Amniotic stem cell (primary cell): ENCODE data around the gene EMILIN3.

Source experiments
- DNase-seq: peaks from one replicate; lab custom pipeline; 2025; lab: John Stamatoyannopoulos, UW

Gene EMILIN3

DNA sequence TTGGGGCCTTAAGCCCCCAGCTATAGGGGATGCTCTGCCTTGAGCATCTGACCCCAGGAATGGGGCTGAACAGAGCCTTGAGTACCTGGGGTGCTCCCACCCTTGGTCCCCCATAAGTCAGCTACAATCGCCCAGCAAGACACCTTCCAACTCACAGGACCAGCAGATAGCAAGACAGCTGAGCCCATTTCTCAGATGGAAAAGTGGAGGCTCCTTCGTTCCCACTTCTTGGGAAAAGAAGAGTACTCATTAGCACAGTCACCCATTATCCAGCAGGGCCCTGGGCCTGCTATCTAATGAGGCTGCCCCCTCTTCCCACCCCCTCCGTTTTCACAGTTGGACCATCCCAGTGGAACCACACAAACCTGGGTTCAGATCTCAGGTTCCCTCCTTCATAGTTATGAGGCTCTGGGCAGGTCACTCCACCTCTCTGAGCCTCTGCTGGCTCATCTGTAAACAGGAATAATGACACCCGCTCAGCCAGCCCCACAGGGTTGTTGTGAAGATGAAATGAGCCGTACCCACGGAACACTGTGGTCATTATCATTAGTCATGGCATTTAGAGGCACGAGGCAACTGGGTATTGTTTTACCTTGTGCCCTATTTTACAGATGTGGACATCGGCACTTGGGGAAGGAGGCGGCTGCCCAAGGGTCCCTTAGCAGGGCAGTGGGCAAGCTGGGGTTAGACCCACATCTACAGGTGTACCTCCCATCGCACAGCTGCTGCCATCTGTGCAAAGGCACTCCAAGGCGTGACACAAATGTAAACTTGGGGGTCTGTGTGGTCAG lies 21.5 kb downstream of the EMILIN3 start:
- DNase-seq: no peak

GRCh38 chr20:41344477-41344876 lies 22.1 kb downstream of the EMILIN3 start:
- no peak for DNase-seq

DNA sequence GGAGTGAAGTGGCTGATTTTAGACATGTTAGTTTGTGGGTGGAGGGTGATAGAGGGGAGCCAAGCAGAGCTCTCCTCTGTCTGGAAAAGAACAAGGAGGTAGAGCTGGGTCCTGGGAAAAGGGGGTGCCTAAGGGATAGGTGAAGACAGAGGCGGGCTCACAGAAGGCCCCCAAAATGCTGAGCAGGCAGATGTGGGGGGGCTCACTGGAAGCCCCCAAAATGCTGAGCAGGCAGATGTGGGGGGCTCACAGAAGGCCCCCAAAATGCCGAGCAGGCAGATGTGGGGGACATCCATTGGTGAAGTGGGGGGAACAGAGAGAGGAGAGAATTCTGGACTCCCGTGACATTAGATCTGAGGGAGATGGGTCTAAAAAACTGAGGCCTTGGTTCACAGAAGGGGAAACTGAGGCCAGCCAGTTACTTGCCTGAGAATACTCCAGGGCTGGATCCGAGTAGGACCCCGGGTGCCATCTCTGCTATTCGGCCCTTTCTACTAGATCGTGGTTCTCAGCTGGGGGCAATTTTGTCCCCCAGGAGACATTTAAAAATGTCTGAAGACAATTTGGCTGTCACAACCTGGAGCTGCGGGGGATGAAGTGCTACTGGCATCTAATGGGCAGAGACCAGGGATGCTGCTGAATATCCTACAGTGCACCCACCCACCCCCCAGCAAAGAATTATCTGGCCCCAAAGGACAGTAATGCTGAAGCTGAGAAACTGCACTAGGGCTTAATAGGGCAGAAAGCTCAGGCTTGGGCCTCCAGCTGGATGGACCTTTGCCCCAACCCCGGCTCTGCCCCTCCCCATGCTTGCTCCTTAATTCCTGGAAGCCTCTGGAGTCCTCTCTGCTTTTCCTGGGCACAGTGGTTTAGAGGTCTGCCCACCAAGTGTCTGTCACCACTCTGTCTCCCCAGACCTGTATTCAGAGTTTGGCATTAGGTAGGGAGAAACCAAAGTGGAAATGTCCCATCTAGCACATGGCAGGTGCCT lies 23.8 kb downstream of the EMILIN3 start:
- no peak for DNase-seq

- DNase-seq: peak; percentile 42
Measured at GRCh38 chr20:41340327-41341055, 26.1 kb downstream of the EMILIN3 start, which contains the start of gene LPIN3. LPIN3 (plus strand) TSS chr20:41340821; CDS start chr20:41345804, 4,983 bp downstream.

- DNase-seq: no peak
Measured at GRCh38 chr20:41339957-41340326, 26.7 kb downstream of the EMILIN3 start.

GRCh38 chr20:41336711-41337492 lies 29.7 kb downstream of the EMILIN3 start:
- no peak for DNase-seq

DNA sequence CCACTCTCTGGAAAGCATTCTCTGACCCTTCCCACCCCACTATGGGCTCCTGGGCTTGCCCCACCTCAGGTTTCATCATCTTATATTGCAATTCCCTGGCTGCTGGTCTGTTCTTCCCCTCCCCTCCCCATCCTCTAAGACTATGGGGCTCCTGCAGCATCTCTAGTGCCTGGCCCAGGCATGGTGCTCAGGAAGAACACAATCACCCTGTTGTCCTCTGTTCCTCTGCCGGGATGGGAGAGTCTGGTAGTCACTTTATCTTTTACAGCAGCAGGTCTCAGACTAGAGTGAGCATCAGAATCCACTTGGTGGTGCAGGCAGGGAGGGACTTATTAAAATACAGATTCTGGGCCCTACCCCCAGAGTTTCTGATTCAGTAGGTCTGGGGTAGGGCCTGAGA lies 31.0 kb downstream of the EMILIN3 start:
- no peak for DNase-seq

DNA sequence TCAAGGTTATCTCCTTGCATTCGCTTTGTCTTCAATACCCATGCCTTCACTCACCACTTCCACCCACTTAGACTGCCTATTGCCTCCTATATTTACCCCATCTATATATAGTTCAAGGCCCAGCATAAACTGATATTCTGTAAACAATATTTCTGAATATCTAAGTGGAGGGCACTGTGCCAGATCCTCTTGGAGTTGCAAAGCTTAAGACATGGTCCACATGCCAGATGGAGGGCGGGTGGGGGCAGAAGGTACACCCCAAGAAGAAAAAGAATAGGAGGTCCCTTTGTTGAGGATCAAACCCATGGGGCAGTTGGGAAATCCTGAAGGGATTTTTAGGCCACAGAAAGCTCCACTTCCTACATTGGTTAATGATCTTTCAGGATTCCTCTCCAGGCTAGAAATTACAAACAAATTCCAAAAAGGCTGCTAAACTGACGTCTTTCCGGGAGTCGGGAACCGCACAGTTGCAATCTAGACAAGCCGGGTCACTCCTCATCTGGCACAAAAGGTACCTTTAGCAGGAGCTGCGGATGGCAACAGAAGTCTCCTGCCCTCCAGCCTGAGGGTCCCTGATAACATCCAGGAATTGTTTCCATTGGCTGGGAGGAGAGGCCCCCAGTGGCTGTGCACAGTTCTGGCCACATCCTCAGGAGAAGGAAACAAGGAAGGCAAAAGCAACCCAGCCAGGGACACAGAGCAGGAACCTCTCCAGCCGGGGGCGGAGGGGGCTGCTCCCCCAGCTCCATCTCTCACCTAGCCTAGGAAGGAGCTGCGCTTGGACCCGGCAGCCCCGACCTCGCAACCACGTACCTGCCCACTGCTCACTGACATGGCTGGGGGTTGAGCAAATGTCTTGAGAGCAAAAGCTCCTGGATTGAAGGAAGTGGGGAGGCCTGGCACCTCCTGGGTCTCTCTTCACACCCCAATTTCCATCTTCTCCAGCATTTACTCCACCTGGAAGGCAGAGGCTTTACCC lies 31.9 kb downstream of the EMILIN3 start:
- DNase-seq: no peak

GRCh38 chr20:41334036-41334435 lies 32.6 kb downstream of the EMILIN3 start:
- no peak for DNase-seq

GRCh38 chr20:41331731-41332130 lies 34.9 kb downstream of the EMILIN3 start:
- DNase-seq: no peak

DNA sequence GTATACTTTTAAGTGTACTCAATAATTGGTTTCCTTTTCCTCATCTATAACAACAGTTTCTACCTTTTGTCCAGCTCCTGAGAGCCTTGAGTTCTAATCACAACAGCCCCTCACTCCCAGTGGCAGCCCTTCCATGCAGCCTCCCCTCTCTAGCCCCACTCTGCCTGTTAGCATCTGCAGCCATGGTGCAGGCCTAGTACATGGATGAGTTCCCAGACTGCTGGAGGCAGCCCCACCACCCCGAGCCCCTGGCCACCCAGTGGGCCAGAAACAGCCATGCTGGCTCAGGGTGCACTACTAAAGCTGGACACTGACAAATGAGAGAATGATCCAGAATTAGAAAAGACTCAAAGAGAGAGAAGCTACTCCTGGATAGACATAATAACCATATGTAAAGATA lies 35.7 kb downstream of the EMILIN3 start:
- DNase-seq: no peak

DNA sequence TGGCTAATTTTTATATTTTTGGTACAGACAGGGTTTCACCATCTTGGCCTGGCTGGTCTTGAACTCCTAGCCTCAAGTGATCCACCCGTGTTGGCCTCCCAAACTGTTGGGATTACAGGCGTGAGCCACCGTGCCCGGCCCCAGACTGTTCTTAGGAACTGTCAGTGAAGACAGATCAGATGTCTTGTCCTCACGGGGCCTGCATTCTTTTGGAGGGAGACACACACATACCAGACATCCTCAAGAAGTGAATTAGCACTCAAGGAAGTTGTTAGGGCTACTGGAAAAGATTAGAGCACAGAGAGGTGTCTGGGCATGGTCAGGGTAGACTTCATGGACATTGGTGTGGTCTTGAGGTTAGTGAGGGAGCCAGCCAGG lies 36.3 kb downstream of the EMILIN3 start:
- no peak for DNase-seq

DNA sequence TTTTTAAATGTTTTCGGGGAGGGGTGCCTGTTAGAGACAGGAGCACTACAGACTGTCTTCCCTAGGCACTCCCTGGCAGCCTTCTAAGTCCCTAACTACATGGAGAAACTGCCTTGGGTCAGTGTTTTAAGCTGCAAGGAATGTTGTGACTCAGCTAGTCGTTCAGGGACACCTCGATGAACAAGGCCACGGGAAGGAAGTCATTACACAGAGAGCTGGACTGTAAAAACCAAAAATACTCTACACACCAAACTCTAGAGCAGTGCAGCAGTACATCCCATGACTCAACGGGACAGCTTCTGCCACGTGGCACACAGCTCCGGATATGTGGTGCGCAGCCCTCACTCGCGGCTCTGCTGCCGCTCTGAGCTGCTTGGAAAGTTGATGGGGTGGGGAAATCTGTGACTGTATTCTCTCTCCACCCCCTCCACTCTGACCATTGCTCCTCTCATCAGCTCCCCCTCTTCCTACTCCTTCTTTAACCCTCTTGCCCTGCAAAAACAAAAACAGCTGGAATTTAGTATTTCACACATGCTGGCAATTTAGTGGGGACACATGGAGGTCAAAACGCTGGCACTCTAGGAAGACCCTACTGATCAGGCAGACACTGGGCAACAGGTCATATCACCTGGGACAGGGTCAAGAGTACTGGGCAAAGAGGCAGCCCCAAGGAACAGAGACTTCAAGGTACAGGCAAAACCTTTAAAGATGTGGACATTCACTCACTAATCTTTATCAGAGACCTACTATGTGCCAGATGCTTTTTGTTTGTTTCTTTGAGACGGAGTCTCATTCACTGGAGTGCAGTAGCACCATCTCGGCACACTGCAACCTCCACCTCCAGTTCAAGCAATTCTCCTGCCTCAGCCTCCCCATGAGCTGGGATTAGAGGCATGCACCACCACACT lies 36.9 kb downstream of the EMILIN3 start:
- DNase-seq: peak; percentile 97

GRCh38 chr20:41327178-41327577 lies 39.4 kb downstream of the EMILIN3 start:
- no peak for DNase-seq

DNA sequence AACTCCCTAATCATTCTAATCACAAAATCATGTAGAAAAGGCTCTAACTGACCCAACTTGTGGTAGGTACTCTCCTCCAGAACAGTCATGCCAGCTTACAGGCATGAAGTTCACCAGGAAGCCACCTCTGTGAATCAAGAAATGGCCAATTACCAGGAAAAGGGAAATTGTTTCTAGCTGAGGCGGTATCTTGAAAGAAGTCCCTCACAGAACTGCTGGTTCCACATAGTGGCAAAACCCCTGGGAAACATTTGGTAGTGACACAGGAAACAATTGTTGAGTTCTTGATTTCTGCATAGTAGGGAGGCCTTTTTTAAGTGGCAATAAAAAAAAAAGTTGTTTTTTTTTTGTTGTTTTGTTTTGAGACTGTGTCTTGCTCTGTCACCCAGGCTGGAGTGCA lies 45.6 kb downstream of the EMILIN3 start:
- no peak for DNase-seq

DNA sequence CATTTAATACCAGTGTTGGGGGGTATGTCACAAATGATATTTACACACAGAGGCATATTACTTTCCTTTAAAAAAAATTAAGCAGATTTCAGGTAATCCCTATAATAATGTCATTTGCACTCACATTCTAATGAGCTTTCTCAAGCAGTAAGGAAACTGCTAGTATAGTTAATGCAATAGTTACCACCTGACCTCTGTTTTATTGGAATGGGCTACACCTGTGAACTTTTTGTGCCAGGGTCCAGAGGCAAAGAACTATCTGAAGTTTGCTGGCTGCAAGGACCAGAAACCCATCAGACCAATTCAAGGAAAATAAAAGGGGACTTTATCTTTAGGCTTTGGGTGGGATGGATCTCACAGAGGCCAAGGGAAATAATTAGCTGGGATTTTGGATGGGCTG lies 46.2 kb downstream of the EMILIN3 start:
- no peak for DNase-seq

DNA sequence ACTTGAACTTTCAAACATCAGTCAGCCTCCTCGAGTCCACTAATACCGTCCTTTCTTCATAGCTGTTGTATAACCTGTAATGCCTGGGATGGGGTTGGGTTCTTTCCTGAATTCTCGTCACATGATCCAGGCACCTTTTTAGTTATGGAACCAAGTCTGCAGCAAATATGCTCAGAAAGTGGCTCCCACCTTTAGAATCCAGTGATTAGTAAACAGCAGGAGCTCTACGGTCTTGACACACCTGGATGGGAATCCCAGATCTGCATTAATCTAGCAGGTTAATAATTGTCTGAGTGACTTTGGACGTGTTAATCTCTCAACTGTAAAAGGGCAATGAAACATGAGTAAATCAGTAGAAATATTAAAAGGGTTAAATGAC lies 48.4 kb downstream of the EMILIN3 start:
- DNase-seq: no peak

DNA sequence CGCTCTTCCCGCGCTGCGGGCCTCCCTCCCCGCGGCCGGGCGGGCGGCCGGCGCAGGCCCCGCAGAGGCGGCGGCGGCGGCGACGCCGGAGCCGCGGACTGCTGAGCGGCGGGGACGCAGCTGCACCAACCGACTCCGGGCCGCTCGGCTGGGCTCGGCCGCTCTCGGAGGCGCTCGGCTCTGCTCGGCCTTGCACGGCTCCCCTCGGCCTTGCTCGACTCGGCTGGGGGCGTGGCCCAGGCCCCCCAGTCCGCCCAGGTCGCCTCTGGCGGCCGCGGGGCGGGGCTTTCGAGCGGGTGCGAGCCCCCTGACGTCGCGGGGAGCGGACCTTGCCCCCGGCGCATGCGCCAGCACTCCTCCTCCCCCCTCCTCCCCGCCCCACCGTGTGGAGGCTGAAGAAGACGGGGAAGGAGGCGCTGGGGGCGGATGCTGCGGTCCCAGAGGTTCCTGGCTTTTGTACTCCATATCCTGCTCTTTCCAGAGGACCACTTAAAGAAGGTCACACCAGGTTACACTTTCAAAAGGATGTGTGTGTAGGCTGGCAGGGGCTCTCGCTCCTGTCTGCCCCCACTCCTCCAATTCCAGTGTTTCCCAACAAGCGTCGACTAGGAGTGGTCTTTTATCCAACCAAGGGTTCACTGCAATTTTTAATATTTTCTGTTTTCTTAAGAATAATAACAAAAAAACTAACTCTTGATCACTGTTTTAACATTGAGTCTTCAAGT lies 48.9 kb downstream of the EMILIN3 start, which contains the start of gene ZHX3:
Gene ZHX3 (minus strand): TSS at position 186 of the 725 bp plus-strand sequence. CDS start 112,815 bp downstream, outside the sequence.
- DNase-seq: peak; percentile 96
